Panc1 (cell line): ENCODE results near the gene FYN. TPM values are rescaled to one million over a fixed set of nuclear protein-coding genes. Genes with fewer than 3 reads are reported as not detected.
A peak's percentile ranks its signal among the peaks of the same experiment; 100 is the strongest.

Experiments used
- ATAC-seq: fragments of 200-7000 bp; cut with Tn5 transposase; 2 replicates; pipeline ENCODE4 v1.9.1; 2020; ENCODE audit warnings: mild to moderate bottlenecking, moderate library complexity
- BruUV-seq: library from RNA; stranded (reverse); fragments of 400-500 nt; replicated peaks from 2 replicates; lab custom pipeline; 2021; lab: Mats Ljungman, UMichigan
- CTCF ChIA-PET: fragments of 300-600 bp; sonication (Branson Sonifier 250); formaldehyde crosslinking; loops from one replicate; lab custom pipeline; 2022; ENCODE audit warnings: antibody characterized with exemption; lab: Charles Lee
- POLR2A ChIA-PET: fragments of 300-600 bp; sonication (Branson Sonifier 250); formaldehyde crosslinking; loops from one replicate; lab custom pipeline; 2022; ENCODE audit warnings: antibody characterized with exemption; lab: Charles Lee
- DNase-seq: peaks from one replicate; pipeline ENCODE4 v3.0.0-alpha.2; 2010; ENCODE audit warnings: low read depth, low spot score
- H3K27ac ChIP-seq: 2 replicates; pipeline ENCODE4 v1.5.1; 2011; ENCODE audit warnings: mild to moderate bottlenecking, low read length, inconsistent platforms
- H3K27me3 ChIP-seq: fragments of 200-500 bp; sonication (Bioruptor generic); 2 replicates; pipeline ENCODE4 v1.6.0; 2014; ENCODE audit warnings: low read length, inconsistent platforms; ENCODE audit not compliant: control insufficient read depth, insufficient read depth
- H3K36me3 ChIP-seq: fragments of 200-500 bp; sonication (Bioruptor generic); 2 replicates; pipeline ENCODE4 v1.5.1; 2014; ENCODE audit warnings: inconsistent platforms, mild to moderate bottlenecking, low read length, moderate library complexity; ENCODE audit not compliant: control insufficient read depth, insufficient read depth
- H3K4me1 ChIP-seq: 2 replicates; pipeline ENCODE4 v1.5.1; 2011; ENCODE audit warnings: inconsistent platforms, mild to moderate bottlenecking, low read length, moderate library complexity; ENCODE audit not compliant: control insufficient read depth, insufficient read depth
- H3K4me3 ChIP-seq, 2 experiments: 2 replicates each; pipeline ENCODE4 v1.5.1; 2011 to 2012; ENCODE audit warnings: low read depth in 2 of 2, low read length in 2 of 2, mild to moderate bottlenecking in 2 of 2, inconsistent platforms in 1 of 2, moderate library complexity in 1 of 2
- H3K9me3 ChIP-seq: fragments of 200-500 bp; sonication (Bioruptor generic); 2 replicates; pipeline ENCODE4 v1.5.1; 2014; ENCODE audit warnings: low read depth, mild to moderate bottlenecking, inconsistent platforms, low read length, moderate library complexity; ENCODE audit not compliant: control insufficient read depth, insufficient read depth
- POLR2AphosphoS5 ChIP-seq: IDR thresholded peaks from 2 replicates; pipeline ENCODE4 v1.6.1; 2012; ENCODE audit warnings: mild to moderate bottlenecking, low read depth, low read length, moderate library complexity
- SIN3A ChIP-seq: IDR thresholded peaks from 2 replicates; pipeline ENCODE4 v1.6.1; 2012; ENCODE audit warnings: low read depth, mild to moderate bottlenecking, low read length, moderate library complexity, borderline replicate concordance; ENCODE audit not compliant: insufficient read depth
- TCF7L2 ChIP-seq: IDR thresholded peaks from 2 replicates; pipeline ENCODE4 v1.6.1; 2011; ENCODE audit warnings: mild to moderate bottlenecking, low read depth, low read length, inconsistent platforms
- in situ Hi-C: cut with HindIII; loops from 2 replicates; pipeline ENCODE4 v1.10.0; 2016; ENCODE audit warnings: low sequenced_read_pairs, low pct_unique_long_range_greater_than_20kb
- intact Hi-C: fragments of 100-400 bp; cut with micrococcal nuclease; formaldehyde crosslinking; loops from one replicate; pipeline ENCODE4 v1.10.0; 2022; ENCODE audit not compliant: unreplicated experiment
- total RNA-seq: library from RNA; stranded (reverse); gene quantifications from one replicate; pipeline ENCODE4 v1.2.1, GENCODE V29; 2021; ENCODE audit not compliant: unreplicated experiment
- TF ChIP-seq, protein P1 (sequence below): fragments of 450-650 bp; IDR thresholded peaks from 2 replicates; pipeline ENCODE4 v1.5.1; 2017; ENCODE audit warnings: mild to moderate bottlenecking

Gene FYN
- total RNA-seq, 1 experiment from 2014 or later = 4.2 TPM

GRCh38 chr6:111711984-111712752 is 161.1 kb downstream of the FYN start:
- in situ Hi-C loops (no loop called here), intact Hi-C loops (loop anchor here (2.0 kb wide), 1 partner anchor 451 kb away; no protein-coding TSS in a partner anchor)
- BruUV-seq = no TSS peak
- Histone ChIP-seq H3K9me3 (no peaks in the 10 kb centered on the region), H3K36me3 (no peaks in the 10 kb centered on the region), H3K4me1 (0 out of 2 replicates have a peak, but pooled peaks cover 3% of the 10 kb centered on the region), H3K27ac (no peak overlapping the region), H3K27me3 (peaks cover 3% of the 10 kb centered on the region), H3K4me3 (no peak overlapping the region)
- ATAC-seq = no peak
- TF ChIP-seq TCF7L2 (0 out of 2 replicates have a peak, but pooled peaks have one; percentile 16), POLR2AphosphoS5 (no peak)
- DNase-seq = no peak
- CTCF ChIA-PET = interaction anchor here (1.3 kb wide), 1 partner anchor 451 kb away, joined by 3 read pairs; no protein-coding TSS in a partner anchor
- POLR2A ChIA-PET = no interaction called here

GRCh38 chr6:111711476-111711875 is 161.8 kb downstream of the FYN start:
- ChIA-PET POLR2A (no interaction called here), CTCF (interaction anchor here (1.3 kb wide), 1 partner anchor 452 kb away, joined by 3 read pairs; no protein-coding TSS in a partner anchor)
- no TSS peak for BruUV-seq
- TF ChIP-seq, protein P1, sequence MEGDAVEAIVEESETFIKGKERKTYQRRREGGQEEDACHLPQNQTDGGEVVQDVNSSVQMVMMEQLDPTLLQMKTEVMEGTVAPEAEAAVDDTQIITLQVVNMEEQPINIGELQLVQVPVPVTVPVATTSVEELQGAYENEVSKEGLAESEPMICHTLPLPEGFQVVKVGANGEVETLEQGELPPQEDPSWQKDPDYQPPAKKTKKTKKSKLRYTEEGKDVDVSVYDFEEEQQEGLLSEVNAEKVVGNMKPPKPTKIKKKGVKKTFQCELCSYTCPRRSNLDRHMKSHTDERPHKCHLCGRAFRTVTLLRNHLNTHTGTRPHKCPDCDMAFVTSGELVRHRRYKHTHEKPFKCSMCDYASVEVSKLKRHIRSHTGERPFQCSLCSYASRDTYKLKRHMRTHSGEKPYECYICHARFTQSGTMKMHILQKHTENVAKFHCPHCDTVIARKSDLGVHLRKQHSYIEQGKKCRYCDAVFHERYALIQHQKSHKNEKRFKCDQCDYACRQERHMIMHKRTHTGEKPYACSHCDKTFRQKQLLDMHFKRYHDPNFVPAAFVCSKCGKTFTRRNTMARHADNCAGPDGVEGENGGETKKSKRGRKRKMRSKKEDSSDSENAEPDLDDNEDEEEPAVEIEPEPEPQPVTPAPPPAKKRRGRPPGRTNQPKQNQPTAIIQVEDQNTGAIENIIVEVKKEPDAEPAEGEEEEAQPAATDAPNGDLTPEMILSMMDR = no peak
- no peak overlapping the region for H3K27ac ChIP-seq
- H3K4me1 ChIP-seq = 0 out of 2 replicates have a peak, but pooled peaks cover 3% of the 10 kb centered on the region
- in situ Hi-C loops (no loop called here), intact Hi-C loops (loop anchor here (2.0 kb wide), 1 partner anchor 451 kb away; no protein-coding TSS in a partner anchor)
- DNase-seq (no peak), ATAC-seq (no peak)
- H3K27me3 ChIP-seq = peaks cover 5% of the 10 kb centered on the region
- no peaks in the 10 kb centered on the region for H3K36me3 ChIP-seq
- H3K9me3 ChIP-seq = no peaks in the 10 kb centered on the region
- H3K4me3 ChIP-seq = no peak overlapping the region

DNA sequence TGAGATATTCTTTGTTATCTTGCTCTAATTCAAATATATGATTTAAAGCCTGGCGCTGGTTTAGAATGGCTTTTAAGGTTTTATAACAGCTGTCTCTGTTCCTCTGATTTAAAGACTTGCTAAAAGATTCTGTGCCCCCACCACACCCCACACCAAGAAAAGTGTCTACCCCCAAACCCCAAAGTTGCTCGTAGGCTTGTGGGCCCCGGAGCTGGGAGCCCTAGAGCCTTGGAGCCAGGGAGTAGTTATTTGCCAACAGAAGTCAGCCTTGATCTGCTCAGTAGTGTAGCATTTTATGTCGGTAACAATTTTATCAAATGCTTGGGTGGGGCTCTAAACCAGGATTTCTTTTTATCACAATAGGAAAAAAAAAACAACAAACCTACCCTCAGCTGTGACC is 162.3 kb downstream of the FYN start:
- H3K36me3 ChIP-seq = no peaks in the 10 kb centered on the region
- no peaks in the 10 kb centered on the region for H3K9me3 ChIP-seq
- H3K27me3 ChIP-seq = peaks cover 5% of the 10 kb centered on the region
- ATAC-seq (no peak), DNase-seq (no peak)
- in situ Hi-C loops (no loop called here), intact Hi-C loops (loop anchor here (1.0 to 2.0 kb wide), 4 partner anchors 286 to 452 kb away; no protein-coding TSS in a partner anchor)
- no TSS peak for BruUV-seq
- no peak overlapping the region for H3K4me3 ChIP-seq
- H3K4me1 ChIP-seq = 0 out of 2 replicates have a peak, but pooled peaks cover 3% of the 10 kb centered on the region
- no peak for TF ChIP-seq SIN3A
- no peak for TF ChIP-seq TCF7L2
- ChIA-PET POLR2A (no interaction called here), CTCF (interaction anchor here (1.3 to 2.6 kb wide), 2 partner anchors 333 to 334 kb away, joined by 3 to 27 read pairs; no protein-coding TSS in a partner anchor)
- no peak overlapping the region for H3K27ac ChIP-seq
